Calu3 (cell line): ENCODE results near the gene YY1. TPM values are rescaled to one million over a fixed set of nuclear protein-coding genes. Genes with fewer than 3 reads are reported as not detected.
"Not testable (repeated sequence)": the region's sequence is repeated elsewhere in the genome, so short reads cannot be mapped to it uniquely, and the experiment has no call there.

Experiments used
- BruUV-seq: library from RNA; stranded (reverse); fragments of 400-500 nt; replicated peaks from 2 replicates; lab custom pipeline; 2021; lab: Mats Ljungman, UMichigan
- CTCF ChIA-PET: fragments of 300-600 bp; sonication (Branson Sonifier 250); formaldehyde crosslinking; loops from one replicate; lab custom pipeline; 2022; ENCODE audit warnings: antibody characterized with exemption; lab: Charles Lee
- DNase-seq: peaks from one replicate; pipeline ENCODE4 v3.0.0; 2022
- H3K27ac Mint-ChIP-seq: one replicate; pipeline ENCODE4 v1.8.0; 2022; ENCODE audit warnings: mixed read lengths; ENCODE audit not compliant: unreplicated experiment
- H3K27me3 Mint-ChIP-seq: one replicate; pipeline ENCODE4 v1.8.0; 2022; ENCODE audit warnings: mixed read lengths; ENCODE audit not compliant: unreplicated experiment
- H3K36me3 Mint-ChIP-seq: one replicate; pipeline ENCODE4 v1.8.0; 2022; ENCODE audit warnings: mild to moderate bottlenecking, moderate library complexity, mixed read lengths; ENCODE audit not compliant: insufficient read depth, unreplicated experiment
- H3K4me1 Mint-ChIP-seq: one replicate; pipeline ENCODE4 v1.8.0; 2022; ENCODE audit warnings: mild to moderate bottlenecking, low read depth, mixed read lengths; ENCODE audit not compliant: unreplicated experiment
- H3K4me3 Mint-ChIP-seq: one replicate; pipeline ENCODE4 v1.8.0; 2022; ENCODE audit warnings: mild to moderate bottlenecking, low read depth, moderate library complexity, mixed read lengths; ENCODE audit not compliant: unreplicated experiment
- H3K9me3 Mint-ChIP-seq: one replicate; pipeline ENCODE4 v1.8.0; 2022; ENCODE audit warnings: low read depth, mixed read lengths; ENCODE audit not compliant: unreplicated experiment
- CTCF ChIP-seq: fragments of 200-600 bp; IDR thresholded peaks from one replicate; pipeline ENCODE4 v1.8.0; 2022; ENCODE audit warnings: antibody characterized with exemption; ENCODE audit not compliant: unreplicated experiment
- intact Hi-C: fragments of 100-400 bp; cut with micrococcal nuclease; formaldehyde crosslinking; loops from one replicate; pipeline ENCODE4 v1.10.0; 2022; ENCODE audit not compliant: unreplicated experiment
- total RNA-seq: library from RNA; stranded (reverse); gene quantifications from 2 replicates; pipeline ENCODE4 v1.2.3, GENCODE V29; 2022

The YY1 gene
- total RNA-seq, 1 experiment from 2014 or later = 100.0 TPM

- BruUV-seq = no TSS peak
- no peaks in the 10 kb centered on the region for H3K36me3 Mint-ChIP-seq
- CTCF ChIA-PET = interaction anchor here (1.0 kb wide), 1 partner anchor 9 kb away, joined by 3 read pairs; no protein-coding TSS in a partner anchor
- no peaks in the 10 kb centered on the region for H3K9me3 Mint-ChIP-seq
- H3K27ac Mint-ChIP-seq = no peak overlapping the region
- H3K4me1 Mint-ChIP-seq = no peaks in the 10 kb centered on the region
- no peak for DNase-seq
- H3K27me3 Mint-ChIP-seq = no peaks in the 10 kb centered on the region
- TF ChIP-seq CTCF = no peak
- no peak overlapping the region for H3K4me3 Mint-ChIP-seq
- intact Hi-C loops = no loop called here
These were observed 37.2 kb upstream of the YY1 start for GRCh38 chr14:100201701-100202100.

- Mint-ChIP-seq H3K27me3 (no peaks in the 10 kb centered on the region), H3K27ac (no peak overlapping the region), H3K4me1 (no peaks in the 10 kb centered on the region), H3K9me3 (no peaks in the 10 kb centered on the region), H3K4me3 (no peak overlapping the region), H3K36me3 (no peaks in the 10 kb centered on the region)
- DNase-seq = no peak
- CTCF ChIA-PET = no interaction called here
- no peak for TF ChIP-seq CTCF
- intact Hi-C loops = no loop called here
- BruUV-seq = no TSS peak
These were observed 36.2 kb upstream of the YY1 start for GRCh38 chr14:100202712-100203111.

- Mint-ChIP-seq H3K27ac (no peak overlapping the region), H3K4me3 (no peak overlapping the region), H3K36me3 (no peaks in the 10 kb centered on the region), H3K9me3 (no peaks in the 10 kb centered on the region), H3K4me1 (no peaks in the 10 kb centered on the region), H3K27me3 (no peaks in the 10 kb centered on the region)
- intact Hi-C loops = no loop called here
- CTCF ChIA-PET = interaction anchor here (0.6 kb wide), 1 partner anchor 8 kb away, joined by 7 read pairs; no protein-coding TSS in a partner anchor
- no peak for DNase-seq
- BruUV-seq = no TSS peak
- no peak for TF ChIP-seq CTCF
These were observed 35.8 kb upstream of the YY1 start for GRCh38 chr14:100203146-100203545.

- intact Hi-C loops = no loop called here
These were observed 34.7 kb upstream of the YY1 start for GRCh38 chr14:100203962-100204834.

GRCh38 chr14:100204835-100205167, 34.1 kb upstream of the YY1 start:
- CTCF ChIA-PET = interaction anchor here (0.6 to 2.0 kb wide), 4 partner anchors 10 to 42 kb away, joined by 3 to 8 read pairs (median 5); no protein-coding TSS in a partner anchor
- intact Hi-C loops = not testable (repeated sequence)

More at GRCh38 chr14:100203962-100204834, 34.7 kb upstream of the YY1 start:
- H3K9me3 Mint-ChIP-seq = no peaks in the 10 kb centered on the region
- CTCF ChIA-PET = interaction anchor here (0.6 to 2.0 kb wide), 5 partner anchors 9 to 41 kb away, joined by 3 to 8 read pairs (median 5); no protein-coding TSS in a partner anchor
- TF ChIP-seq CTCF = no peak
- H3K27me3 Mint-ChIP-seq = no peaks in the 10 kb centered on the region
- BruUV-seq = no TSS peak
- DNase-seq = peak; percentile 47
- no peaks in the 10 kb centered on the region for H3K4me1 Mint-ChIP-seq
- H3K4me3 Mint-ChIP-seq = no peak overlapping the region
- H3K36me3 Mint-ChIP-seq = no peaks in the 10 kb centered on the region
- H3K27ac Mint-ChIP-seq = no peak overlapping the region

GRCh38 chr14:100207588-100207987, 31.4 kb upstream of the YY1 start:
- BruUV-seq, intact Hi-C loops, DNase-seq, H3K4me1 Mint-ChIP-seq, H3K9me3 Mint-ChIP-seq, CTCF ChIA-PET, H3K36me3 Mint-ChIP-seq, H3K4me3 Mint-ChIP-seq, H3K27me3 Mint-ChIP-seq, H3K27ac Mint-ChIP-seq: not testable (repeated sequence)

More at GRCh38 chr14:100204835-100205167, 34.1 kb upstream of the YY1 start:
- H3K36me3 Mint-ChIP-seq, H3K4me3 Mint-ChIP-seq, H3K9me3 Mint-ChIP-seq, BruUV-seq, H3K27me3 Mint-ChIP-seq, H3K4me1 Mint-ChIP-seq, H3K27ac Mint-ChIP-seq, DNase-seq: not testable (repeated sequence)
